ENCODE data around the gene SH2D5. TPM values are rescaled to one million over a fixed set of nuclear protein-coding genes. Genes with fewer than 3 reads are reported as not detected.

Gene SH2D5
- total RNA-seq, 1 experiment from 2014 or later, result 8.7 TPM

DNA sequence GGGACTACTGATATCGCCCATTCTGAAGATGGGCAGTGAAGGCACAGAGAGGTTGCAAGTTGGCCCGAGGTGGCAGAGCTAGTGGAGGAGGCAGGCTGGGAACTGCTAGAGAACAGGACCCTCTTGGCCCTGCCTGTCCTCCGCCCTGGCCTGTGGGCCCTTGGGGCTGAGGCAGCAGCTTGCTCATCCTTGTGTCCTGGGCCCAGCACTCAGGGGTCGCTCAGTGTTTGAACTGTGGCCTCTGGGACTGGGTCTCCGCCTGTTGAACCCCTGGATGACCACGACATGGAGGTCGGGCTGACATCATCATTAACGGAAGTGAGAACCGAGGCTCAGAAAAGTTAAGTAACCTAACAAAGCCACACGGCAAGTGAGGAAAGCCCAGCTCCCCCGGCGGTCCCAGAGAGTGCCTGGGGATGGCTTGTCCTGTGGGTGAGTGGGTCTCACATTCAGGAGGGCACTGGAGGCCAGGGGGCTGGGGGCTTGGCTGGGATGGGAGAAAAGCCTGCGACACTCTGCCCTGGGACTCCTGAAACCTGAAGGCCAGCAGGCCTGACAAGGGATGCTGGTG is 48.4 kb downstream of the SH2D5 start:
- H3K79me2 ChIP-seq (ENCODE audit: insufficient read depth, low read length), result no peaks in the 10 kb centered on the region
- no peak overlapping the region for H3K14ac ChIP-seq (ENCODE audit: insufficient read depth, low read length)
- H3K27ac ChIP-seq (ENCODE audit: insufficient read length, low read depth, low read length), result no peak overlapping the region
- no peak overlapping the region for H2BK12ac ChIP-seq (ENCODE audit: insufficient read length, low read depth, low read length)
- no peak overlapping the region for H4K91ac ChIP-seq (ENCODE audit: insufficient read length, low read depth, low read length)
- no peak overlapping the region for H2BK5ac ChIP-seq (ENCODE audit: insufficient read length, low read length)
- H3K4me1 Mint-ChIP-seq, result peaks cover 3% of the 10 kb centered on the region in 2 experiments; a peak in 2 of 4 replicates
- no CpG with 5 or more reads among the region's 13 CpGs for WGBS (ENCODE audit: extremely low coverage, insufficient read length, low lambda C conversion rate)
- H3T11ph ChIP-seq (ENCODE audit: low read length), result no peak overlapping the region
- H3K4me2 ChIP-seq (ENCODE audit: insufficient read depth, insufficient read length, low read length), result no peak overlapping the region
- H3K56ac ChIP-seq (ENCODE audit: insufficient read length, low read depth, low read length), result no peak overlapping the region
- H3K18ac ChIP-seq (ENCODE audit: insufficient read length, low read depth, low read length), result no peak overlapping the region
- H4K20me1 ChIP-seq (ENCODE audit: control insufficient read depth, insufficient read depth, insufficient read length), result no peaks in the 10 kb centered on the region
- H2AFZ ChIP-seq (ENCODE audit: low read length), result no peak overlapping the region
- no peaks in the 10 kb centered on the region for H3K4me1 ChIP-seq (ENCODE audit: insufficient read depth, low read length)
- H3K9me3 Mint-ChIP-seq, result no peaks in the 10 kb centered on the region
- H3K23me2 ChIP-seq (ENCODE audit: insufficient read length, low read depth, low read length, poor library complexity, severe bottlenecking), result no peaks in the 10 kb centered on the region
- no peak overlapping the region for H3K4ac ChIP-seq (ENCODE audit: low read depth, low read length)
- H2BK15ac ChIP-seq (ENCODE audit: low read depth, low read length), result no peak overlapping the region
- no peak overlapping the region for H3K9ac ChIP-seq (ENCODE audit: extremely low read depth, insufficient read length, low read length)
- H3K36me3 Mint-ChIP-seq (ENCODE audit: insufficient read depth in 1 of 3, low read depth in 3 of 3), result peaks cover 0 to 23% (median 8%) of the 10 kb centered on the region in 3 experiments; a peak in 6 of 7 replicates
- no peaks in the 10 kb centered on the region; the same call in 1 of the 2 replicates for H3K27me3 Mint-ChIP-seq (ENCODE audit: low read depth)
- H3K27ac Mint-ChIP-seq, result no peak overlapping the region; a peak in 1 of 7 replicates
- no peaks in the 10 kb centered on the region for H3K27me3 ChIP-seq (ENCODE audit: insufficient read depth, low read length)
- no peak overlapping the region for H4K8ac ChIP-seq (replicated peaks; ENCODE audit: insufficient read length, low read depth, low read length)
- no peaks in the 10 kb centered on the region for H3K79me1 ChIP-seq (ENCODE audit: insufficient read depth, low read depth, low read length, poor library complexity, severe bottlenecking)
- H2BK20ac ChIP-seq (ENCODE audit: low read depth, low read length, poor library complexity, severe bottlenecking), result no peak overlapping the region
- H2AK5ac ChIP-seq (ENCODE audit: insufficient read length, low read length), result no peak overlapping the region
- no peak overlapping the region for H2BK120ac ChIP-seq (ENCODE audit: low read depth, low read length, poor library complexity, severe bottlenecking)
- no peak for DNase-seq
- TF ChIP-seq, protein P1, sequence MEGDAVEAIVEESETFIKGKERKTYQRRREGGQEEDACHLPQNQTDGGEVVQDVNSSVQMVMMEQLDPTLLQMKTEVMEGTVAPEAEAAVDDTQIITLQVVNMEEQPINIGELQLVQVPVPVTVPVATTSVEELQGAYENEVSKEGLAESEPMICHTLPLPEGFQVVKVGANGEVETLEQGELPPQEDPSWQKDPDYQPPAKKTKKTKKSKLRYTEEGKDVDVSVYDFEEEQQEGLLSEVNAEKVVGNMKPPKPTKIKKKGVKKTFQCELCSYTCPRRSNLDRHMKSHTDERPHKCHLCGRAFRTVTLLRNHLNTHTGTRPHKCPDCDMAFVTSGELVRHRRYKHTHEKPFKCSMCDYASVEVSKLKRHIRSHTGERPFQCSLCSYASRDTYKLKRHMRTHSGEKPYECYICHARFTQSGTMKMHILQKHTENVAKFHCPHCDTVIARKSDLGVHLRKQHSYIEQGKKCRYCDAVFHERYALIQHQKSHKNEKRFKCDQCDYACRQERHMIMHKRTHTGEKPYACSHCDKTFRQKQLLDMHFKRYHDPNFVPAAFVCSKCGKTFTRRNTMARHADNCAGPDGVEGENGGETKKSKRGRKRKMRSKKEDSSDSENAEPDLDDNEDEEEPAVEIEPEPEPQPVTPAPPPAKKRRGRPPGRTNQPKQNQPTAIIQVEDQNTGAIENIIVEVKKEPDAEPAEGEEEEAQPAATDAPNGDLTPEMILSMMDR (conservative IDR thresholded peaks at IDR 0.05), result no peak
- no peak overlapping the region for H4K5ac ChIP-seq (ENCODE audit: insufficient read length, low read depth, low read length)
- H3K9me3 ChIP-seq (ENCODE audit: control insufficient read depth, low read depth, low read length), result no peaks in the 10 kb centered on the region
- H3K4me3 Mint-ChIP-seq, result no peak overlapping the region
- H3K23ac ChIP-seq (ENCODE audit: insufficient read length, low read depth, low read length), result no peak overlapping the region

Data from H9 (cell line).